ENCODE data around the gene CAND2.
"Not testable (repeated sequence)": the region's sequence is repeated elsewhere in the genome, so short reads cannot be mapped to it uniquely, and the experiment has no call there.

Gene CAND2

GRCh38 chr3:12866836-12867235 is 70.4 kb downstream of the CAND2 start:
- FAIRE-seq, result no peak

GRCh38 chr3:12868039-12869034 is 71.9 kb downstream of the CAND2 start:
- FAIRE-seq, result no peak

GRCh38 chr3:12869035-12869621 is 72.6 kb downstream of the CAND2 start:
- no peak for FAIRE-seq

GRCh38 chr3:12870942-12871341 is 74.5 kb downstream of the CAND2 start:
- no peak for FAIRE-seq

- no peak for FAIRE-seq
These were observed 75.0 kb downstream of the CAND2 start for GRCh38 chr3:12871404-12871983.

GRCh38 chr3:12875857-12876836 is 79.7 kb downstream of the CAND2 start:
- FAIRE-seq, result no peak

GRCh38 chr3:12877040-12877439 is 80.6 kb downstream of the CAND2 start:
- no peak for FAIRE-seq

GRCh38 chr3:12878141-12878574 is 81.7 kb downstream of the CAND2 start:
- FAIRE-seq, result no peak

- not testable (repeated sequence) for FAIRE-seq
These were observed 82.3 kb downstream of the CAND2 start for GRCh38 chr3:12878758-12879157.

- FAIRE-seq, result no peak
These were observed 82.8 kb downstream of the CAND2 start for GRCh38 chr3:12879191-12879815.

GRCh38 chr3:12881858-12882257 is 85.4 kb downstream of the CAND2 start:
- not testable (repeated sequence) for FAIRE-seq

- no peak for FAIRE-seq
These were observed 86.1 kb downstream of the CAND2 start for GRCh38 chr3:12882336-12883310.

GRCh38 chr3:12884186-12884680 is 87.8 kb downstream of the CAND2 start:
- FAIRE-seq, result no peak

Measured in islet of Langerhans (tissue), 1 donor.